PC-9 (cell line): ENCODE data around the gene COL27A1. TPM values are rescaled to one million over a fixed set of nuclear protein-coding genes. Genes with fewer than 3 reads are reported as not detected.

Experiments
- BruUV-seq: library from RNA; stranded (reverse); fragments of 400-500 nt; replicated peaks from 2 replicates; lab custom pipeline; 2021; lab: Mats Ljungman, UMichigan
- CTCF ChIA-PET: fragments of 300-600 bp; sonication (Branson Sonifier 250); formaldehyde crosslinking; loops from one replicate; lab custom pipeline; 2022; ENCODE audit warnings: antibody characterized with exemption; lab: Charles Lee
- POLR2A ChIA-PET: fragments of 300-600 bp; sonication (Branson Sonifier 250); formaldehyde crosslinking; loops from one replicate; lab custom pipeline; 2022; ENCODE audit warnings: antibody characterized with exemption; ENCODE audit not compliant: unreplicated experiment; lab: Charles Lee
- DNase-seq, 2 experiments: peaks; one replicate each; pipeline versions ENCODE4 v3.0.0 to v3.0.0-alpha.2; 2015 to 2022; ENCODE audit warnings: mixed read lengths in 1 of 2
- H2AFZ ChIP-seq: fragments of 200-600 bp; sonication (generic); 2 replicates; pipeline ENCODE4 v1.8.1; 2017; ENCODE audit warnings: antibody characterized with exemption
- H3F3A ChIP-seq: fragments of 200-600 bp; sonication (generic); 2 replicates; pipeline ENCODE4 v1.8.1; 2017; ENCODE audit warnings: antibody characterized with exemption, mild to moderate bottlenecking, low read depth; ENCODE audit not compliant: insufficient read depth
- H3K27ac ChIP-seq: fragments of 200-600 bp; sonication (generic); 2 replicates; pipeline ENCODE4 v1.6.1; 2016; ENCODE audit warnings: mixed run types
- H3K27me3 ChIP-seq: fragments of 200-600 bp; sonication (generic); 2 replicates; pipeline ENCODE4 v1.6.1; 2016; ENCODE audit warnings: low read depth, mixed run types; ENCODE audit not compliant: insufficient read depth
- H3K36me3 ChIP-seq: fragments of 200-600 bp; sonication (generic); 2 replicates; pipeline ENCODE4 v1.6.1; 2016; ENCODE audit warnings: low read depth, mixed run types
- H3K4me1 ChIP-seq: fragments of 200-600 bp; sonication (generic); replicated peaks from 2 replicates; pipeline ENCODE4 v1.6.1; 2016; ENCODE audit warnings: mixed run types; ENCODE audit not compliant: insufficient read depth
- H3K4me2 ChIP-seq: fragments of 200-600 bp; sonication (generic); 2 replicates; pipeline ENCODE4 v1.6.1; 2017; ENCODE audit warnings: mixed run types
- H3K4me3 ChIP-seq: fragments of 200-600 bp; sonication (generic); 2 replicates; pipeline ENCODE4 v1.6.1; 2016; ENCODE audit warnings: mixed run types
- H3K79me2 ChIP-seq: fragments of 200-600 bp; sonication (generic); 2 replicates; pipeline ENCODE4 v1.6.1; 2017; ENCODE audit warnings: low read depth, mixed run types
- H3K9me2 ChIP-seq: fragments of 200-600 bp; sonication (generic); 2 replicates; pipeline ENCODE4 v1.8.1; 2017; ENCODE audit warnings: mild to moderate bottlenecking; ENCODE audit not compliant: insufficient read depth
- H3K9me3 ChIP-seq: fragments of 200-600 bp; sonication (generic); 2 replicates; pipeline ENCODE4 v1.8.1; 2016; ENCODE audit warnings: low read depth; ENCODE audit not compliant: insufficient read depth
- H4K20me1 ChIP-seq: fragments of 200-600 bp; sonication (generic); 2 replicates; pipeline ENCODE4 v1.8.1; 2017; ENCODE audit not compliant: insufficient read depth
- CTCF ChIP-seq: fragments of 200-600 bp; sonication (generic); conservative IDR thresholded peaks from 2 replicates; pipeline ENCODE4 v1.6.1; 2017; ENCODE audit warnings: mixed run types, antibody characterized with exemption, mild to moderate bottlenecking, moderate library complexity
- EZH2 ChIP-seq: fragments of 200-600 bp; sonication (generic); IDR thresholded peaks from 2 replicates; pipeline ENCODE4 v1.8.0; 2017; ENCODE audit warnings: antibody characterized with exemption, low read depth
- intact Hi-C: fragments of 100-400 bp; cut with micrococcal nuclease; formaldehyde crosslinking; loops from one replicate; pipeline ENCODE4 v1.10.0; 2022; ENCODE audit not compliant: unreplicated experiment
- total RNA-seq: library from RNA; stranded (reverse); gene quantifications from 2 replicates; pipeline ENCODE4 v1.2.3, GENCODE V29; 2021

Gene COL27A1
- total RNA-seq, 1 experiment from 2014 or later = 0.39 TPM

- CTCF ChIA-PET = no interaction called here
- Histone ChIP-seq H4K20me1 (no peaks in the 10 kb centered on the region), H3K4me3 (no peak overlapping the region), H3F3A (no peaks in the 10 kb centered on the region), H3K4me1 (no peaks in the 10 kb centered on the region), H3K27ac (no peak overlapping the region), H3K36me3 (no peaks in the 10 kb centered on the region), H3K79me2 (no peaks in the 10 kb centered on the region), H3K9me3 (no peaks in the 10 kb centered on the region; the same call in 1 of the 2 replicates), H2AFZ (no peak overlapping the region), H3K4me2 (no peak overlapping the region), H3K27me3 (peaks cover 5% of the 10 kb centered on the region; the same call in 1 of the 2 replicates), H3K9me2 (no peaks in the 10 kb centered on the region)
- no TSS peak for BruUV-seq
- TF ChIP-seq CTCF = no peak
- no peak for TF ChIP-seq EZH2
- intact Hi-C loops = no loop called here
- DNase-seq = no peak
- POLR2A ChIA-PET = no interaction called here
These were observed 37.2 kb downstream of the COL27A1 start for GRCh38 chr9:114192539-114192938.

GRCh38 chr9:114193090-114193489 is 37.8 kb downstream of the COL27A1 start:
- no peak overlapping the region for H3K4me2 ChIP-seq
- ChIA-PET CTCF (no interaction called here), POLR2A (no interaction called here)
- no peaks in the 10 kb centered on the region for H4K20me1 ChIP-seq
- TF ChIP-seq CTCF (no peak), EZH2 (no peak)
- H2AFZ ChIP-seq = no peak overlapping the region
- H3K4me1 ChIP-seq = no peaks in the 10 kb centered on the region
- no peak for DNase-seq
- H3K79me2 ChIP-seq = no peaks in the 10 kb centered on the region
- no peak overlapping the region for H3K27ac ChIP-seq
- H3K36me3 ChIP-seq = no peaks in the 10 kb centered on the region
- H3K9me3 ChIP-seq = no peaks in the 10 kb centered on the region; the same call in 1 of the 2 replicates
- no peaks in the 10 kb centered on the region for H3K9me2 ChIP-seq
- no TSS peak for BruUV-seq
- no peak overlapping the region for H3K4me3 ChIP-seq
- intact Hi-C loops = no loop called here
- no peaks in the 10 kb centered on the region for H3F3A ChIP-seq
- H3K27me3 ChIP-seq = peaks cover 5% of the 10 kb centered on the region; the same call in 1 of the 2 replicates

- Histone ChIP-seq H2AFZ (no peak overlapping the region), H3K4me3 (no peak overlapping the region), H3K36me3 (no peaks in the 10 kb centered on the region), H3K79me2 (no peaks in the 10 kb centered on the region), H3K9me2 (no peaks in the 10 kb centered on the region), H3K9me3 (no peaks in the 10 kb centered on the region), H3K27me3 (peaks cover 11% of the 10 kb centered on the region), H4K20me1 (no peaks in the 10 kb centered on the region), H3K4me2 (no peak overlapping the region), H3K4me1 (no peaks in the 10 kb centered on the region), H3F3A (no peaks in the 10 kb centered on the region), H3K27ac (no peak overlapping the region)
- TF ChIP-seq EZH2 = no peak
- no peak for TF ChIP-seq CTCF
- ChIA-PET CTCF (no interaction called here), POLR2A (no interaction called here)
- DNase-seq = no peak
- no TSS peak for BruUV-seq
- intact Hi-C loops = no loop called here
These were observed 40.8 kb downstream of the COL27A1 start for GRCh38 chr9:114196117-114196516.
